Measurements from ENCODE around the gene INAFM2. TPM values are rescaled to one million over a fixed set of nuclear protein-coding genes. Genes with fewer than 3 reads are reported as not detected.

Gene INAFM2
- polyA plus RNA-seq, 3 donors = 16.9 to 18.0 (median 17.3) TPM

DNA sequence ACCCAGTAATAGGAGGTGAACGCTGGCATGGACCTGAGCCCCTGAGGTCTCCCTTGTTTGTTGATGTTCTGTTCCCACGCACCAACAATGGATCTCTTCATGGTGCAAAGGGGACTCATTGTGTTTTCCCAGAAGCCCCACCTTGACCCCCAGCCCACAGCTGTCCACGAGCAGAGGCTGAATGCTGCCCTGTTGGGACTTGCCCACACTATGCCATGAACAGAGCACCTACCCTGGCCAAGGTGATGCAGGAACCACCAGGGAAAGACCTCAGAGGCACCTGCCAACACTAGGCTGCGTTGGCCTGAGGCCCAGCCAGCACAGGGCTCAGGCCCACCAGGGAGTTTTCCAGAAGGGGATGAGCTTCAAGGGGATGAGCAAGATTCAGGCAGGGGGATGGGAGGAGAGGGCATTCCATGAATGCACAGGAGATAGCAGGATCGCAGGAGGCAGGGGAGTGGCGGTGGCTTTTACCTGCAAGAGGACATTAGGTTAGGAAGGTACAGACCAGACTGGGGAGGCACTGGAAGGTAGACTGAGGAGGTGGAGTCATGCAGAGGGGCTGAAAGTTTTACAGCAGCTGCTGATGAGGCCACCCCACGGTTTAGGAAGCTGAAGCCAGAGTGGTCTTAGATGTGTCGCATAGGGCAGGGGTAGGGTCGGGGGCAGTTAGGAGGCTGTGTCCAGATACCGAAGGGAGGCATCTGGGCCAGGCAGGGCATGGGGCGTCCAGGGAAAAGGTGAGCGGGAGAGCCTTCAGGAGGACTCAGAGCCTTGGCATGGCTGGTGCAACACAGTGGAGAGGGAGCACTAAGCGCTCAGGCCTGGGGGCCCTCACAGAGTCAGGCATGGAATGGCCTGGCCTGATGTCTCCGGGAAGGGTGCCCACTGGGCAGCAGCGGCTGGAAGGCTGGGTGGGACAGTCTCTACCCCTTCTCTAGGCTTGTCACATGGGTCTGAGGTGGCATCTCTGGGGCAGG is 23.4 kb downstream of the INAFM2 start:
- no peak for DNase-seq (ENCODE audit: extremely low read depth in 1 of 11, low read depth in 9 of 11, low spot score in 4 of 11)

DNA sequence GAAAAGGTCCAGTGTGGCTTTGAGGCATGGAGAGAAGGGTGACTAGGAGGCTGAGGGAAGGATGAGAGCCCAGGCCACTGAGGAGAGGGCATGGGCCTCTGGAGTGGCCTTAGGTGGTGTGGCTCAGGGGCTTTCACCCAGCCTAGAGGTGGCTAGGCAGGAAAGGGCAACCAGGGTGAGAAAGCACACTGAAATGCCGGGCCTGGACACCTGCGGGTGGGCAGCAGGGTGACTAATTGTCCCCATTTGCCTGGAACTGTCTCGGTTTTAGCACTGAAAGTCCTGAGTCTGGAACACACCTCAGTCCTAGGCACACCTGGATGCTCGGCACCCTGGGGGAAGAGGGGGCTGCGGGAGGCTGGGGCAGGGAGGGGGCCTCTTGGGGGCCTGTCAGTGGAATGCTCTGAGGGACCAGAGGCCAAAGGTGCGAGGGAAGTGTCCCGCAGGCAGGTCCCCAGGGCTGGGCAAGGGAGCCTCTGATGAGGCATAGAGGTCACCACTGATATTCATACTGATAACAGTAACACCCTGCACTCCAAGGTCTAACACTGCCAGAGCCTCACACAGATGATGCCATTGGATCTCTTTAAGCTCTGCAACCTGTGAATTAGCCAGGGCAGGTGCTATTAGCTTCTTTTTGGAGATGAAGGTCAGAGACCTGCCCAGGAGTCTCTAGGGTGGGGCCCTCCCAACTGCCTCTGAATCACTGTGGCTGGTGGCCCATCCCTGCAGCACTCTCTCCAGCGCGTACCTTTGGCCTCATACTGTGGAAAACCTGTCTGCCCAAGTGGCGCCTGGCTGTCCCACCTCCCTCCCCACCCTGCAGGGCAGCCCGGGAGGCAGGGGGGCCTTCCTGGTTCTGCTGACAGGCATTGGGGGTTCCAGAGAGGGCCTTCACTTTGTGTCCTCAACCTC is 24.3 kb downstream of the INAFM2 start:
- no peak for DNase-seq (ENCODE audit: extremely low read depth in 1 of 11, low read depth in 9 of 11, low spot score in 4 of 11)

DNA sequence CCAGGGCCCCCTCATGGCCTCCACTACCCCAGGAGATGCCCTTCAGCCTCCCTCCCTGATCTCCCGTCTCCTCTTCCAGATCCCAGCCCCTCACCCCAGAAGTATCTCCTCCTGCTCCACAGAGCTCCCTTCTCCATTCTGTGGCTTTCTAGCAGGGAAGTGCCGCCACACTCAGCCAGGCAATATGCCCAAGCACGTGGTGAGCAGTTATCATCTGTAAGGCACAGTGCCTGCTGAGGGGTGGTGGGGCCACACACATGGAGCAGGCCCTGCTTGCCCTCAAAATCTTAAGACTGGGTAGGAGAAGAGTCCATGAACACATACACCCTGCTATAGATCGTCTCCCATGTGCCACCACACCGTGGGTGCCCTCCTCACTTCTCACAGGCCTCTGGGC is 25.0 kb downstream of the INAFM2 start:
- no peak for DNase-seq (ENCODE audit: extremely low read depth in 1 of 11, low read depth in 9 of 11, low spot score in 4 of 11)

DNA sequence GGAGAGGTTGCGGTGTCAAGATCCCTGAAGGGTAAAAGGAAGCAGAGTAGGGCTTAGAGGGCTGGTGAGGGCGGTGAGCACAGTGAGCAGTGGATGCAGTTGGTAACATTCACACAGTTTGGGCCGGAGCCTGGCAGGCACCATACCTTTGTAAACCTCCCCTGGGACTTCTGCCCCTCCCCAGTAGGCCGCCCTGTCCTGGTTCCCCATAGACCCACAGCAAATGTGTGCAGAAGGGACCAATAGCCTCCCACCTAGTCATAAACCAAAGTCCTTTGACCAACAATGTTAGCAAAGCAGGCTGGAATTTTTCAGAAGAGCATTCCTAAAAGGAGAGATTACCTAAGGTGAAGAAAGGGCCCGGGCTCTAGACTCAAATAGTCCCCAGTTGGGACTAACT is 25.7 kb downstream of the INAFM2 start:
- no peak for DNase-seq (ENCODE audit: extremely low read depth in 1 of 11, low read depth in 9 of 11, low spot score in 4 of 11)

DNA sequence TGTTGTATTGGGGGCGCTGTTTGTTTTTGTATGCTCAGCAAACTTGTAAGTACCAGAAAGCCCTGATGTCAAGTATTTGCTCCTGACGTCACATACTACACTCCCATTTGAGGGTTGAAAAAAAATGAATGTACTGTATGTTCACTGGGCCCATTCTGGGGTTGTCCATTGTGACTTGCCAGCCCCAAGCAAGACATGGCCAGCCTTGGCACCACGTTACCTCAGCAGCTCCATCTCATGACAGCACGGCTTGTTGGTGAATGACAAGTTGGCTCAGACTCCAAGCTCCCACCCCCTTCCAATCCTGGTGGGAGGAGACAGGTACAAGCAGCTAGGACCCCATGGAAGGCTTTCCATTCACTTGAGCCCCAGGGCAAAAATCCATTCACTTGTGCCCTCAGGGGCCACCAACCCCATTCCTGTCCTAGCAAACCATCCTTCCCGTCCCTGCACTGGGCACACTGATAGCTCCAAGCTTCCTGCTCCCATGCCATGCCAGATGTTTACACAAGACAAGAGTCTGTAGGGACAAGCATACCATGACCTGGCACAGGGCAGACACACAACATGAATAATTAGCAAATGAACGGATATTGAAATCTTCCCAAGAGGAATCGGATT is 28.9 kb downstream of the INAFM2 start:
- DNase-seq (ENCODE audit: extremely low read depth in 1 of 11, low read depth in 9 of 11, low spot score in 4 of 11) = no peak

DNA sequence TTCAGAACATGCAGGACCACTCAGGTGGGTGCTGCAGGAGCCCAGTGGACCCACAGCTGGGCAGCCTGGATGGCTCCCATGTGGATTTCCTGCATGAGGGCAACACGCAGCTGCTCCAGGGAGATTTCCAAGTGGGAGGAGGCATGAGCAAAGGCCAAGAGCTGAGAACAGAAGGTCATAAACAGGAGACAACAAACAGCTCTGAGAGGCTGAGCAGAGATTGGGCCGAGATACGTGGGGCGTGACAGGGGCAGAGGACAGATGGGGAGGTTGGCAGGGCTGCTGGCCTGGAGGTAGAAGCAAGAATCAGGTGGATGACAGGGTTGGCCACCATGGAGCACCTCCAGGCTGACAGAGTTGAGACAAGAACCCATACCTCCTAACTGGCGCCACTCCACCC is 30.2 kb downstream of the INAFM2 start:
- no peak for DNase-seq (ENCODE audit: extremely low read depth in 1 of 11, low read depth in 9 of 11, low spot score in 4 of 11)

DNA sequence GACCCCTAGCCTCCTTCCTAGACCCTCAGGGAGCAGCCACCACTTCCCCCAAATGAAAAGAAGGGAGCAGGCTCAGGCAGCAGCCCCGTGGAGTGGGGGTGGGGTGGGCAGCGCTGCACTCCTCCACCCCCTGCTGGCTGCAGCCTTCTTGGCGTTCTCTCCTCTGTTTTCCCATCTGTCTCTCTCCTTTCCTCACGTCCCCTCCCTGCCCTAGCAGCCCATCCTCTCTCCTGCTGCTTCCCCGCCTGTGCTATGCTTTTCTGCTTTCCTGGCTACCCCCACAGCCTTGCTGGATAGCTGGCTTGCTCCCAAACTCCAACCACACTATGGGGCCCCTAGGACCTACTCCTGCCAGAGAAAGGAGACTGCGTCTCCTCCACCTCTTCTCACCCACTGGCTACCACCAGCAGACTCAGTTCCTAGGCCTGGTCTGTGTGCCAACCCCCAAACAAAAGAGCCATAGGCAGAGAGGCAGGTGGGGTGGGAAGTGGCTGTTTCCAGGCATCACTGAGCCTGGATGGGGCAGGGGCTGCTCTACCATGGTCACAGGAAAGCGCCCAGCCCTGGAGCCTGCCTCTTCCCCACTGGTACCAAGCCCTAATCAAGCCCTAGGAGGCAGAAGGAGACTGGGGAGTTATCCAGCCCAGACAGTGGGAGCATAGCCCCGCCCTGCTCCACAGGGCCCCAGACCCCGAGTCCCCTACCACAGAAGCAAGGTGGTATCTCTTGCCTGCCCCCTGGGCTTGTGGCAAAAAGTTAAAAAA is 31.1 kb downstream of the INAFM2 start:
- no peak for DNase-seq (ENCODE audit: extremely low read depth in 1 of 11, low read depth in 9 of 11, low spot score in 4 of 11)

DNA sequence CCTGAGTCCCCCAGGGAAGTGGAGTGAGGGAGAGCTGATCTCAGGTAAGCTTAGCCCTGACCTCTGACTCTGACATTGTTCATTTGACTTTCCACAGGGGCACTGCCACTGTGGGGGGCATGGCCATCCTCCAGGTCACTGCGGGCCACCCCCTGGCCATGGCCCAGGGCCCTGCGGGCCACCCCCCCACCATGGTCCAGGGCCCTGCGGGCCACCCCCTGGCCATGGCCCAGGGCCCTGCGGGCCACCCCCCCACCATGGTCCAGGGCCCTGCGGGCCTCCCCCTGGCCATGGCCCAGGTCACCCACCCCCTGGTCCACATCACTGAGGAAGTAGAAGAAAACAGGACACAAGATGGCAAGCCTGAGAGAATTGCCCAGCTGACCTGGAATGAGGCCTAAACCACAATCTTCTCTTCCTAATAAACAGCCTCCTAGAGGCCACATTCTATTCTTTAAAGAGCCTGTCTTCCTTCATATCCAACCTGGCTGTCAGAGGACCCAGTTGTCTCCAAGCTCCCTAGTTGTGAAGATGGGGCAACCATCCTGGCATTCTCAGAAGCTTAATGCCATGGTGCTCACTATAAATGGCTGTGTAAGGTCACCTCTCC is 32.6 kb downstream of the INAFM2 start:
- no peak for DNase-seq (ENCODE audit: extremely low read depth in 1 of 11, low read depth in 9 of 11, low spot score in 4 of 11)

DNA sequence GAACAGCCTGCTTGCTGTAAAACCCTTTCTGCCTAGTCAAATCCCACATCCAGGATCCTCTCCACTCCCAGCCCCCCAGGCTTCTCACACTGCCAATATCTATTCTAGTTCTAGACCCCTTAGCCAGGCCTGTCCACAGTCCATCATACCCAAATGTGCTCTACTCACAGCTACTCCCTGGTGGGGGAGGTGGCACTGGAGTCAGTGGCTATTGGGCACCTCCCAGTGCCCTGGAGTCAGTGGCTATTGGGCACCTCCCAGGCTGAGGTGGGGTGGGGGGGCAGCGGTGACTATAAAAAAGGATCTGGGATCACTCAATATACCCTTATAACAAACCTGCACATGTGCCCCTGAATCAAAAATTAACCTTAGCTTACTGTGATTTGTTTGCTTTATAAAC is 33.8 kb downstream of the INAFM2 start:
- DNase-seq (ENCODE audit: extremely low read depth in 1 of 11, low read depth in 9 of 11, low spot score in 4 of 11) = no peak

DNA sequence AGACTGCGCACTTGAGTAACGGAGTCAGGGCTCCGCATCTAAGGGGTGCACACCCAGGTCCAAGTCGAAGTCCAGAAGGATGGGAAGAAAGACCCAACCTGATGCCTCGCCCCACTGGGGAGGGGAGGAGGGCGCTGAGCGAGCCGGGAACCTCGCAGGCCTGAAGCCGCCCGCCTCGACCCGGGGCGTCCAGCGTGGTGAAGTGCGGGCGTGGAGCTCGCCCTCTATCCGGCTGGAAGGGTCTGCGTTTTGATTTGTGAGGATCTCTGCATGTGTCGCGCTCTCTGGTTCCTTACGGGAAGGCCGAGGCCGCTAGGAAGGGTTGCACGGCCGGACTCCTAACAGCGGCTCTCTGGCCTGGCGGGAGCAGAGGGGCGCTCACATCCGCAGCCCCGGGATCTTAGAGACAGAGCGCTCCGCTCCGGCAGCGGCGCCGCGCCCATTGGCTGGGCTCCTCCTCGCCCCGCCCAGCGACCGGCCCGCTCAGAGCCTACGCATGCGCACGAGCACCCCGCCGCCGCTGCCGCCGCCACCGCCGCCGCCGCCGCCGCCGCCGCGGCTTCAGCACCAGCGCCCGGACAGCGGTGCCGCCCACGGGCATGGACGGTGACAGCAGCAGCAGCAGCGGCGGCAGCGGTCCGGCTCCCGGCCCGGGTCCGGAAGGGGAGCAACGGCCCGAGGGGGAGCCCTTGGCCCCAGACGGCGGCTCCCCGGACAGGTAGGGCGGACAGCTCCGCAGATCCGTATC is 34.4 kb downstream of the INAFM2 start, which contains the start of gene DISP2:
TSS of gene DISP2 (plus strand) at position 497 of the 748 bp plus-strand sequence. CDS start at position 600, 103 bp downstream.
- DNase-seq (ENCODE audit: extremely low read depth in 1 of 11, low read depth in 9 of 11, low spot score in 4 of 11) = peak in 6 of 11 donors; percentile 64 to 75 (median 70)

DNA sequence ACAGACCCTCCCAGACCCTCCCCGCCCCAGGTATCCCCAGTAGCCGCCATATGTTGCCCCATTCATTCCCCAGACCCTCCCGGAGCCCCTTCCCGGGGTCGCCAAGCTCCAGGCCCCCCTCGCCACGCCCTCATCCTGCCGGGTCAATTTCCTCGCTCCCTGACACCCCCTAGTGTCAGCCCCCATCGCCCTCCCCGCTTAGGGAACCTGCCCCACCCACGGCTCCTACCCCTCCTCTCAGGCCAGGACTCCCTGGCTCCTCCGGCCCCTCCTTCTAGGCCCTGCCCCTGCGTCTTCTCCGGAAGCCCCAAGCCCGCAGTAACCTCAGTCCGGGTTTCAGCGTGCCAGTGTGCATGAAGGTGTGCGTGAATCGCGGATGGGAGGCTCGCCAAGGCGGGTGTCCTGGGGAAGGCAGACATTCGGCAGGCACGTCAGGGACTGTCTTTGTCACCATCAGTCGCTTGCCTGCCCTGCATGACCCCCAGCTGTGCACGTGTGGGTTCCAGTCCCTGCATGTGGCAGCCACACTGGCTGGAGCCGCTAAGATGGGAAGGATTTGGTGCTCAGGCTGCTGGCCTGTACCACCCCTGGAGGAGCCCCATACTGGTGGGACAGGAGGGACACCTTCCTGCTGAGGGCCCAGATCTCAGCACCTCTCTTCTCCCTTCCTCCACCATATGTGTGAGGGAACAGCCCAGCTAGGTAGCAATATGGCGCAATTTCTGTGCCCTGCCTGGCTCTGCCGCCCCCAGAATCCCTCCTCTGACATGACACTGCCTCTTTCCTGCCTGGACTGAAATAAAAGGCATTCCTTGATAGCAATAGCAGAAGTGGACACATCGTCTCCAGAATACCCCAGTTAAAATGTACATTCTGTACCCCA is 35.2 kb downstream of the INAFM2 start:
- no peak for DNase-seq (ENCODE audit: extremely low read depth in 1 of 11, low read depth in 9 of 11, low spot score in 4 of 11)

DNA sequence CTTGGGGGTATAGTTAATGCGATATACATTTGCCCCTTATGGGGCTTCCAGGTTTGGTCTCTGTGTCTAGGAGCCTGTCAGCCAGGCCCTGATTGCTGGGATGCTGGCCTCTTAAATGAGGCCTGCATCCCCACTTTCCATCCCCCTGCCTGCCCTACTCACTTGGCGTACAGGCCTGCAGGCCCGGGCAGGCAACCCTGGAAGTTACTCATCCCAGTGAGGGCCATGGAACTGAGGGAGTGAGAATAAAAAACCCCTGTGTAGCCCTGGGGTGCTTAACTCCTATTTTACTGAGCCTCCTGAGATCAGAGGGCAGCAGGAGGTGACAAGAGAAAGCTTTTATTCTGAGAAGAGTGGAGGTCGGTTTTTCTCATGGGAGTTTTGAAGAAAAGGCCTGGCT is 36.5 kb downstream of the INAFM2 start:
- DNase-seq (ENCODE audit: extremely low read depth in 1 of 11, low read depth in 9 of 11, low spot score in 4 of 11) = no peak

DNA sequence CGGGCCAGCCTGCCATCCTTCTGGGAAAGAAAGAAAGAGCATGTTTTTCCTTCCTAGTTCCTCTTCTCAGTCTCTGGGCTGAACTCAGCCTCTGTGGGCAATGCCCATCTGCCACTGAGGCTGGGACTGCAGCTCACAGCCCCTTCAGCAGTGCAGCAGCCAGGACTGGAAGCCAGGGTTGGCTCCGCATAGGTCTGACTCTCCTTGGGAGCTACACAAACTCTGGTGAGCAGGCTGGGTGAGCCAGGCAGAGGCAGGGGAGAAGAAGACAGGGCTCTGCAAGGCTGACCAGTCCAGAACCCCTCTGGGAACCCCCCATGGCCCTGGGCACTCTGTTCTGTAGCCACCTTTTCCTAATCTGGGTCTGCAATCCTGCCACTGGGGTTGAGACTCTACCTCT is 38.1 kb downstream of the INAFM2 start:
- no peak for DNase-seq (ENCODE audit: extremely low read depth in 1 of 11, low read depth in 9 of 11, low spot score in 4 of 11)

DNA sequence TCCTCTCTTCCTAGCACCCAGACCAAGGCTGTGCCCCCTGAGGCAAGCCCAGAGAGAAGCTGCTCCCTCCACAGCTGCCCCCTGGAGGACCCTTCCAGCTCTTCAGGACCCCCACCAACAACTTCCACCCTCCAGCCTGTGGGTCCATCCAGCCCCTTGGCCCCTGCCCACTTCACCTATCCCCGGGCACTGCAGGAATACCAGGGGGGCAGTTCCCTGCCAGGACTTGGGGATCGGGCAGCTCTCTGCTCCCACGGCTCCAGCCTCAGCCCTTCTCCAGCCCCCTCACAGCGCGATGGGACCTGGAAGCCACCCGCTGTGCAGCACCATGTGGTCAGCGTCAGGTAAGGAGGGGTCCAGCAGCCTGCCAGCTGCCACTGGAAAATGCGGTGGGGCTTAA is 40.1 kb downstream of the INAFM2 start:
- no peak for DNase-seq (ENCODE audit: extremely low read depth in 1 of 11, low read depth in 9 of 11, low spot score in 4 of 11)

DNA sequence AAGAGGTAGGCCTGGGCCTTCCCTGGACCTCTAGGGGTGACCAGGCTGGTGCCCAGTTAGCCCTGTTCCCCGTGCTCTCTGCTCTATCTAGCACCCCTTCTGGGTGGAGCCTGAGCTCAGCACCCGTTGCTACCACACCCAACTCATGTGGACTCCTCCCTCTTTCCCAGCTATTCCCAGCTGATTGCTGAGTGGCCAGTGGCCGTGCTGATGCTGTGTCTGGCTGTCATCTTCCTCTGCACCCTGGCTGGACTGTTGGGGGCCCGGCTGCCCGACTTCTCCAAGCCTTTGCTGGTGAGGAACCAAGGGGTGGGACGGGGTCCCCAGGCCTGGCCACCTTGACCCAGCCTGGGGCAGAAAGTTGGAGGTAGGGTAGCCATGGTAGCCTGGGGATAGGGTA is 40.8 kb downstream of the INAFM2 start:
- no peak for DNase-seq (ENCODE audit: extremely low read depth in 1 of 11, low read depth in 9 of 11, low spot score in 4 of 11)

DNA sequence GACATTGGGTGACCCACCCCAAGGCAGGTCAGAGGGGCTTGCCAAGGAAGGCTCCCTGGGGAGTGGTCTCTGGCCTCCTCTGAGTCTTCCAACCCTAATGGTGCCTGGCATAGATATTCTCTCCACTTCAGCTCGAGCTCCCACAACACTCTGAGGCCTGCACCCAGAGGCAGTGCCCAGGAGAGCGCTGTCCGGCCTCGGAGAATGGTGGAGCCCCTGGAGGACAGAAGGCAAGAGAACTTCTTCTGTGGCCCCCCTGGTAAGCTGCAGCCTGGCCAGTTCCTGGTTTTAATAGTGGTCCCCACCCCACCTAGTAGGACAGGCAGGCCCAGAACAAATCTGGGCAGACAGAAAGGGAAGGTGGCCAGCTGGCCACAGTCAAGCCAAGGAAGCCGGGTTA is 41.5 kb downstream of the INAFM2 start:
- DNase-seq (ENCODE audit: extremely low read depth in 1 of 11, low read depth in 9 of 11, low spot score in 4 of 11) = no peak

Measured in renal cortex interstitium (tissue), 11 donors.